Brain microvascular endothelial cell (primary cell): ENCODE measurements around the gene LIMA1.
"Not testable (repeated sequence)": the region's sequence is repeated elsewhere in the genome, so short reads cannot be mapped to it uniquely, and the experiment has no call there.

Experiments
- DNase-seq: peaks from one replicate; pipeline ENCODE4 v3.0.0-alpha.2; 2020
- H3K27ac ChIP-seq: fragments of 250-450 bp; sonication (Bioruptor Pico); 2 replicates; pipeline ENCODE4 v1.5.1; 2020; ENCODE audit warnings: mild to moderate bottlenecking, moderate library complexity
- H3K27me3 ChIP-seq: fragments of 250-450 bp; sonication (Bioruptor Pico); replicated peaks from 2 replicates; pipeline ENCODE4 v1.5.1; 2020; ENCODE audit warnings: mild to moderate bottlenecking
- H3K36me3 ChIP-seq: fragments of 250-450 bp; sonication (Bioruptor Pico); replicated peaks from 2 replicates; pipeline ENCODE4 v1.5.1; 2020; ENCODE audit warnings: mild to moderate bottlenecking
- H3K4me3 ChIP-seq: 2 replicates; pipeline ENCODE4 v1.5.1; 2011; ENCODE audit warnings: low read depth, mild to moderate bottlenecking, control low read depth, low read length, moderate library complexity
- in situ Hi-C: cut with HindIII; loops from 2 replicates; pipeline ENCODE4 v1.10.0; 2017; ENCODE audit warnings: low sequenced_read_pairs, low pct_ligation_motif_present
- TF ChIP-seq, protein P1 (sequence below): IDR thresholded peaks from 2 replicates; pipeline ENCODE4 v1.5.1; 2011; ENCODE audit warnings: low read depth, mild to moderate bottlenecking, moderate library complexity, low read length, control low read depth, inconsistent platforms; ENCODE audit errors: missing control alignments

LIMA1 gene

DNA sequence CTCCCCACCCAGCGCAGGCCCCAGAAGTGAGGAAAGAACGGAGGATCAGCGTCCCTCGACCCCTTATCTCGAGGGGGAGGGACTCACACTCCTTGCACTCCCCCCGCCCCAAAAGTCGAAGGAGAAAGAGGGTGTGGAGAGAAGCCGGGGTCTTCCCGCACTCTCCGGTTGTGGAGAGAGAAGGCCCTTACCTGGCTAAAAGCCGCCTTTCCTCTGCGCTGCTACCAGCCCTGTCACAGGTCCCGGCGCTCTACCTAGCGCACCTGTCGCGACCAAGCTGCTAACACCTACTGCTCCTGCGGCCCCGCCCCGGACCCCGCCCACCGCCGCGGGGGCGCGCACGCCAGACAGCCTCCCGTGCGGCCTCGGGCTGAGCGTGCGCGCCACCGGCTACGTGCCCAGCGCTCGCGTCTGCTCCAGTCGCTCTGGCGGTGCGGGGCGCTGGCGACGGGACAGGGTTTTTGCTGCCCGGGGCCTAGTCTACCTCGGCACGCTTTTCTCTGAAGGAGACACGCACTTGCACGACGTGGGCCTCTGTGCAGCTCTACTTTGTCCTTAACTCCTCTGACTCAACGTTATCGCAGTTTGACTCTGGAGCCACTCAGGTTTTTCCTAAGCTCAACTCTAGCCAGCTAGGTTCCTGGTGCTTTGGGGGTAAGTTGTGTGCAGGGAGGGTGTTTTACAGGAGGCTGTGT is at the start of gene LIMA1:
Gene LIMA1 (minus strand): TSS at position 292 of the 695 bp plus-strand sequence. CDS start 34,769 bp downstream, outside the sequence.
- in situ Hi-C loops, result no loop called here
- Histone ChIP-seq H3K36me3 (no peaks in the 10 kb centered on the region), H3K4me3 (peak within 1 kb of the TSS; percentile 95), H3K27me3 (no peaks in the 10 kb centered on the region), H3K27ac (peak within 1 kb of the TSS; percentile 46)
- DNase-seq, result peak; percentile 79
- TF ChIP-seq, protein P1, sequence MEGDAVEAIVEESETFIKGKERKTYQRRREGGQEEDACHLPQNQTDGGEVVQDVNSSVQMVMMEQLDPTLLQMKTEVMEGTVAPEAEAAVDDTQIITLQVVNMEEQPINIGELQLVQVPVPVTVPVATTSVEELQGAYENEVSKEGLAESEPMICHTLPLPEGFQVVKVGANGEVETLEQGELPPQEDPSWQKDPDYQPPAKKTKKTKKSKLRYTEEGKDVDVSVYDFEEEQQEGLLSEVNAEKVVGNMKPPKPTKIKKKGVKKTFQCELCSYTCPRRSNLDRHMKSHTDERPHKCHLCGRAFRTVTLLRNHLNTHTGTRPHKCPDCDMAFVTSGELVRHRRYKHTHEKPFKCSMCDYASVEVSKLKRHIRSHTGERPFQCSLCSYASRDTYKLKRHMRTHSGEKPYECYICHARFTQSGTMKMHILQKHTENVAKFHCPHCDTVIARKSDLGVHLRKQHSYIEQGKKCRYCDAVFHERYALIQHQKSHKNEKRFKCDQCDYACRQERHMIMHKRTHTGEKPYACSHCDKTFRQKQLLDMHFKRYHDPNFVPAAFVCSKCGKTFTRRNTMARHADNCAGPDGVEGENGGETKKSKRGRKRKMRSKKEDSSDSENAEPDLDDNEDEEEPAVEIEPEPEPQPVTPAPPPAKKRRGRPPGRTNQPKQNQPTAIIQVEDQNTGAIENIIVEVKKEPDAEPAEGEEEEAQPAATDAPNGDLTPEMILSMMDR, result no peak

DNA sequence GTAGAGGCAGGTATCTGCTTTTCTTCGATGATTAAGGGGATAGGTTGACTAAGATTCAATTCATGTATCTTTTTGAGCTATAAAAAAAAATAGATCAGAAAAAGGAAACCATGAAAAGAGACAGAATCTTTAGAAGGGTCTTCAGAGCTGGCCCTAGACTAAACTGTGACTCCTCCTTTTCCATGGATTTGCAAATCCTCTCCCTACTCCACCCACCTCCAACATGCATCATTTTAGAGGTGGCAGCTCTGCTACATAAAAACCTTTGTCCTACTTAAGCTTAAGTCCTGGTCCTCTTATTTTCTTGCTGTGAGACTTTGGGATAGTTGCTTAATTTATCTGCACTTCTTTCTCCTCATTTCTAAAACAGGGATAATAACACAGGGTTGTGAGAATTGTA is 48.4 kb upstream of the LIMA1 start:
- H3K36me3 ChIP-seq, result no peaks in the 10 kb centered on the region
- in situ Hi-C loops, result loop anchor here (10.0 kb wide), 1 partner anchor 53 kb away; no protein-coding TSS in a partner anchor
- TF ChIP-seq, protein P1, result no peak
- no peak overlapping the region for H3K27ac ChIP-seq
- no peak for DNase-seq
- no peaks in the 10 kb centered on the region for H3K27me3 ChIP-seq
- no peak overlapping the region for H3K4me3 ChIP-seq

DNA sequence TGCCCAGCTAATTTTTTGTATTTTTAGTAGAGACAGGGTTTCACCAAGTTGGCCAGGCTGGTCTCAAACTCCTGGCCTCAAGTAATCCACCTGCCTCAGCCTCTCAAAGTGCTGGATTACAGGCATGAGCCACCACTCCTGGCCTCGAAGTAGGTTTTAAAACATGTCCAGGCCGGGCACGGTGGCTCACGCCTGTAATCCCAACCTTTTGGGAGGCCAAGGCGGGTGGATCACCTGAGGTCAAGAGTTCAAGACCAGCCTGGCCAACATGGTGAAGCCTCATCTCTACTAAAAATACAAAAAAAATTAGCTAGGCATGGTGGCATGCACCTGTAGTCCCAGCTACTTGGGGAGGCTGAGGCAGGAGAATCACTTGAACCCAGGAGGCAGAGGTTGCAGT is 45.3 kb upstream of the LIMA1 start:
- DNase-seq, H3K27ac ChIP-seq, H3K36me3 ChIP-seq, in situ Hi-C loops, H3K27me3 ChIP-seq, H3K4me3 ChIP-seq: not testable (repeated sequence)

DNA sequence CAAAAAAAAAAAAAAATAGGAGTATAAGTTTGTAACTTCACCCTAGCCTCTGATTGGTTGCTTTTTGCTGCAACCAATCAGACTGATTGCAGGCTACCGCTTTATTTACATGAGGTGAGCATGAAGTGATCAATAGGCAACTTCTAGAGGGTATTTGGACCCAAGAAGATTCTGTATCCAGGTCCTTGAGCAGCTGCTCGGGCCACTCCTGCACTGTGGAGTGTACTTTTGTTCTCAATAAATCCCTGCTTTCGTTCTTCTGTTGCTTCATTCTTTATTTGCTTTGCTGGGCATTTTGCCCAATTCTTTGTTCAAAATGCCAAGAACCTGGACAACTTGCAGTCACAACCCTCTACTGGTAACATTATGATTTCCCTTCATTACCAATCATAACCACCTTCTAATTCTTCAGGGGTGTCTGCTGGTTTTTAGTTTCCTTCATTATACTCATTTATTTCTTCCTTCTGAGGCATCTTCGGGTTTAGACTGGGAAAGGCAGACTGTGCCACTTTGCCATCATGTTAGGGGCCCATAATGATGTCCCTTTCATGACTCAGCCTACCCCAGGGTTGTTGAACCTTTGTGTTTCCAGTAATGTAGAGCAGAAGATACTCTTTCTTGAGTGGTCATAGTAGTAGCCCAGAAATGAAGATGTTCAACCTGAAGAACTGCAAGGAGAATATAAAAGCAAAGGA is 43.4 kb upstream of the LIMA1 start:
- Histone ChIP-seq H3K27ac (no peak overlapping the region), H3K27me3 (no peaks in the 10 kb centered on the region), H3K36me3 (no peaks in the 10 kb centered on the region), H3K4me3 (no peak overlapping the region)
- TF ChIP-seq, protein P1, result no peak
- DNase-seq, result peak; percentile 36
- in situ Hi-C loops, result no loop called here

DNA sequence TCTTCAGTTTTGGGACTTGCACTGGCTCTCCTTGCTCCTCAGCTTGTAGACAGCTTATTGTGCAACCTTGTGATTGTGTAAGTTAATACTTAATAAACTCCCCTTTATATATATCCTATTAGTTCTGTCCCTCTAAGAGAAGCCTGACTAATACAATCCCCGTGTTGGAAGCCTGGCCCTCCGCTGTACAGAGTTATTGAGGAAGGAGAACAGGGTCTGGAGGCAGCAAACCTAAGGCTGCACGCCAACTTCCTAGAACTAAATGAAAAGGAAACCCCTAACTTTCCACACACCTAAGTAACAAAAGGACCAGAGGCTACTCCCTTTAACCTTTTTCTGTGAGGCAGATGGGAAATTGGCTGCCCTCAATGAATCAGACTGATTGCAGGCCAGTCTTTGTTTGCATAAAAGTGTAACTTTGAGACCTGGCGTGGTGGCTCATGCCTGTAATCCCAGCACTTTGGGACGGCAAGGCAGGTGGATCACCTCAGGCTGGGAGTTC is 42.6 kb upstream of the LIMA1 start:
- H3K27ac ChIP-seq, result no peak overlapping the region
- in situ Hi-C loops, result no loop called here
- TF ChIP-seq, protein P1, result no peak
- no peaks in the 10 kb centered on the region for H3K36me3 ChIP-seq
- H3K27me3 ChIP-seq, result no peaks in the 10 kb centered on the region
- no peak overlapping the region for H3K4me3 ChIP-seq
- DNase-seq, result no peak

DNA sequence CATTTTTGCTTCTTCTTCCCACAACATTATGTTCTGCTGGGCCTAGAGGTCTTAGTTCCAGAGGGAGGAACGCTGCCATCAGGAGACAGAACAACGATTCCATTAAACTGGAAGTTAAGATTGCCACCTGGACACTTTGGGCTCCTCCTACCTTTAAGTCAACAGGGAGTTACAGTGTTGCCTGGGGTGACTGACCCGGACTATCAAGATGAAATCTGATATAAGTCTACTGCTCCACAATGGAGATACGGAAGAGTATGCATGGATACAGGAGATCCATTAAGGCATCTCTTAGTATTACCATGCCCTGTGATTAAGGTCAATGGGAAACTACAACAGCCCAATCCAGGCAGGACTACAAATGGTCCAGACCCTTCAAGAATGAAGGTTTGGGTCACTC is 41.5 kb upstream of the LIMA1 start:
- H3K4me3 ChIP-seq, H3K27me3 ChIP-seq, DNase-seq, in situ Hi-C loops, H3K27ac ChIP-seq, H3K36me3 ChIP-seq: not testable (repeated sequence)

DNA sequence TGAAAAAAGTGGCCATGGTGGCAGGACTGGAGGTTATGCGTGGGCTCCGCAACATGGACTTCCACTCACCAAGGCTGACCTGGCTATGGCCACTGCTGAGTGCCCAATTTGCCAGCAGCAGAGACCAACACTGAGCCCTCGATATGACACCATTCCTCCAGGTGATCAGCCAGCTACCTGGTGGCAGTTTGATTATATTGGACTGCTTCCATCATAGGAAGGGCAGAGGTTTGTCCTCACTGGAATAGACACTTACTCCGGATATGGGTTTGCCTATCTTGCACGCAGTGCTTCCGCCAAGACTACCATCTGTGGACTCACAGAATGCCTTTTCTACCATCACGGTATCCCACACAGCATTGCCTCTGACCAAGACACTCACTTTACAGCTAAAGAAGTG is 40.8 kb upstream of the LIMA1 start:
- H3K27ac ChIP-seq, H3K4me3 ChIP-seq, H3K27me3 ChIP-seq, in situ Hi-C loops, DNase-seq, H3K36me3 ChIP-seq: not testable (repeated sequence)
